ENCODE data around the gene LIMS2. TPM values are rescaled to one million over a fixed set of nuclear protein-coding genes. Genes with fewer than 3 reads are reported as not detected.

The LIMS2 gene
- total RNA-seq, 1 donor = 28.9 TPM

DNA sequence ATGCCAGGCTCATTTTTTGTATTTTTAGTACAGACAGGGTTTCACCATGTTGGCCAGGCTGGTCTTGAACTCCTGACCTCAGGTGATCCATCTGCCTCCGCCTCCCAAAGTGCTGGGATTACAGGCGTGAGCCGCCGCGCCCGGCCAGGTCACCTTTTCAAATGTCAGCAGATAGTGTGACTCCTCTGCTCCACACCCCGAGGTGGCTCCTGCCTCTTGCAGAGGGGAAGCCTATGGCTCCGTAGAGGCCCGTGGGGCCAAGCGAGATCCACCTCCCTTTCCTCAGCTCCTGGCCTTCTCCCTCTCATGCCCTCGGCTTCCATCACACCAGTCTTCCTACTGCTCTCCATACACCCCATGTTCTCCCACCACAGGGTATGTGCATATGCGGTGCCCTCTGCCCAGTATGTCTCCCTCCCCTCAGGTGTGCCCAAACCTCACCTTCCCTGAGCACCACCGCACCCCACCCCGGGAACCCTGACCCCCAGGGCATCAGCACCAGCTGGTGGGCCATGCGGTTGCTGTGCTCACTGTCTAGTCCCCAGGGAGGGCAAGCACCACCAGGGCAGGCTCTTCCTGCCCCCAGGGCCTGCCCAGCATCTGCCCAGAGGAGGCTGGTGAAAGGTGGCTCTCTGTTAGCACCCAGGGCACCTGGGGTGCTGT lies 18.6 kb downstream of the LIMS2 start:
- H3K4me3 ChIP-seq (ENCODE audit: low read depth, low read length) = no peak overlapping the region
- TF ChIP-seq CTCF (IDR thresholded peaks at IDR 0.05; ENCODE audit: insufficient read depth, low read depth, low read length) = no peak
- DNase-seq (ENCODE audit: low read depth) = no peak

- H3K4me3 ChIP-seq (ENCODE audit: low read depth, low read length) = no peak overlapping the region
- DNase-seq (ENCODE audit: low read depth) = no peak
- no peak for TF ChIP-seq CTCF (IDR thresholded peaks at IDR 0.05; ENCODE audit: insufficient read depth, low read depth, low read length)
Measured at GRCh38 chr2:127655209-127656073, 19.9 kb downstream of the LIMS2 start.

DNA sequence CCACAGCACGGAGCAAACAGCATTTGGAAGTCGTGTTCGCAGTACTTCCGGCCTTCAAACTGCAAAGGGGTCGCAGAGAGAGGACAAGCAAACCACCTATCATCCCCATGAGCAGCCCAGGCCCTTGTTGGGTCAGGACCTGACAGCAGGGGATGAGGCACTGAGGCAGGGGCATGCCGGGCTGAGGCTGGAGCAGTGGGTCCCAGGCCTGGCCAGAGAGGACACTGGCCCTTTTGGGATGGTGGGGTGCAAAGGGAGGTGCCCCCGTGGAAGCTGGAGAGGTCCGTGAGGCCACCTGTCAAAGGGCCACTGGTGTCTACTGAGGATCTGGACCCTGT lies 20.5 kb downstream of the LIMS2 start:
- no peak overlapping the region for H3K4me3 ChIP-seq (ENCODE audit: low read depth, low read length)
- DNase-seq (ENCODE audit: low read depth) = no peak
- no peak for TF ChIP-seq CTCF (IDR thresholded peaks at IDR 0.05; ENCODE audit: insufficient read depth, low read depth, low read length)

- H3K4me3 ChIP-seq (ENCODE audit: low read depth, low read length) = no peak overlapping the region
- DNase-seq (ENCODE audit: low read depth) = no peak
- no peak for TF ChIP-seq CTCF (IDR thresholded peaks at IDR 0.05; ENCODE audit: insufficient read depth, low read depth, low read length)
Measured at GRCh38 chr2:127654084-127654837, 21.1 kb downstream of the LIMS2 start.

DNA sequence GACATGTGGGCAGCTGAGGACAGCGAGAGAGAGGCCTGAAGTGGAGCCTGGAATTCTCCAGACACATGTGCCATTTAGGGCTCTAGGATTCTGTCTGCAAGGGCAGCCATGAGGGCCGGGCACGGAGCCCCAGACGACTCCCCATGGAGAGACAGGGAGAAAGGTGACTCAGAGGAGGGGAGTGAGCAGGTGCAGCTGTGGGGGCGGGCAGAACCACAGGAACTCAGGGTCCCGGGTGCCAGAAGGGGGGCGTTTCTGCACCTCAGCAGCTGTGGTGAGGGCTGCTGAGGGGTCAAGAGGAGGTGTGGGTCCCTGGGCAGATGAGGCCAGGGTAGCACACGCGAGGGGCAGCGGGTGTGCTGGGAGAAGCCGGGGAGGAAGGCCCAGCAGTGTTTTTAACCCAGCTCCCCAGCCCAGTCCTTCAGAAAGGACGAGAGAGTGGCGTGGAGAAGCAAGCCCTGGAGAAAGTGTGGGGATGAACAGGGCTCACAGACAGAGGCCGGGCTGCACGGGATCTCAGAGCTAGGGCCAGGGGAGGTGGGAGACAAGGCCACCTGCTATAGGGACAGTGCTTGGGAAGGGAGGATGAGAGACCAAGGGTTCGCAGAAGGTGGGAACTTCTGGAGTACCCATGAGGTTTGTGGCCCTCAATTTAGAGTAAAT lies 21.8 kb downstream of the LIMS2 start:
- no peak for DNase-seq (ENCODE audit: low read depth)
- TF ChIP-seq CTCF (IDR thresholded peaks at IDR 0.05; ENCODE audit: insufficient read depth, low read depth, low read length) = no peak
- H3K4me3 ChIP-seq (ENCODE audit: low read depth, low read length) = no peak overlapping the region

DNA sequence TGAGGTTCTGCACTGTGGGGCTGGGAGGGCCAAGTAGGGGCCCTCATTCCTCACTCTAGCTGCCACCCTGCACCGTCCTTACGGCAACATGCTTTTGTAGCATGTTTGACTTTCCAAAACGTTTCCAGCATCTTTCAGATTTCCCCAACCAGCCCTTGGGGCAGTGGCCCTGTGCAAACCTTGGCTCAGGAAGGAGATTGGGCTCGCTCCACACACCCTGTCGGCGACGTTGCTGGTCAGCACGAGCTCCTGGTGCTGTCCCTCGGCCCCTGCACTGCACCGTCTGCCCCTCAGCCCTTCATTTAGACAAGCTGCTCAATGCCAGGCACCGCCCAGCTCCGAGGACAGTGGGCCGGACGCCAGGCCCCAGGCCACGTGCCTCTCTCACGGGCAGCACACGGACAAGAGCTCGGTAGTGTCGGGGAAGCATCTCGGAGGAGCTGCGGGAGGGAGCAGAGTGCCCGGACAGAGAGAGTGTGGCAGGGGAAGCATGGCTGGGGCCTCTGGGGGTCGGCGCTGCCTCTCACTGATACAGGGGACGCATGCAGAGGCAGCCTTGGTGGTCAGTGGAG lies 22.5 kb downstream of the LIMS2 start:
- no peak overlapping the region for H3K4me3 ChIP-seq (ENCODE audit: low read depth, low read length)
- DNase-seq (ENCODE audit: low read depth) = no peak
- TF ChIP-seq CTCF (IDR thresholded peaks at IDR 0.05; ENCODE audit: insufficient read depth, low read depth, low read length) = no peak

Measured in fibroblast of villous mesenchyme (primary cell).